HG03045 (cell line): ENCODE measurements around the gene POGZ.

Experiments used
- ATAC-seq: cut with Tn5 transposase; IDR thresholded peaks from one replicate; pipeline ENCODE4 v1.9.1; 2021; ENCODE audit warnings: mild to moderate bottlenecking, moderate library complexity; ENCODE audit not compliant: unreplicated experiment

Gene POGZ

DNA sequence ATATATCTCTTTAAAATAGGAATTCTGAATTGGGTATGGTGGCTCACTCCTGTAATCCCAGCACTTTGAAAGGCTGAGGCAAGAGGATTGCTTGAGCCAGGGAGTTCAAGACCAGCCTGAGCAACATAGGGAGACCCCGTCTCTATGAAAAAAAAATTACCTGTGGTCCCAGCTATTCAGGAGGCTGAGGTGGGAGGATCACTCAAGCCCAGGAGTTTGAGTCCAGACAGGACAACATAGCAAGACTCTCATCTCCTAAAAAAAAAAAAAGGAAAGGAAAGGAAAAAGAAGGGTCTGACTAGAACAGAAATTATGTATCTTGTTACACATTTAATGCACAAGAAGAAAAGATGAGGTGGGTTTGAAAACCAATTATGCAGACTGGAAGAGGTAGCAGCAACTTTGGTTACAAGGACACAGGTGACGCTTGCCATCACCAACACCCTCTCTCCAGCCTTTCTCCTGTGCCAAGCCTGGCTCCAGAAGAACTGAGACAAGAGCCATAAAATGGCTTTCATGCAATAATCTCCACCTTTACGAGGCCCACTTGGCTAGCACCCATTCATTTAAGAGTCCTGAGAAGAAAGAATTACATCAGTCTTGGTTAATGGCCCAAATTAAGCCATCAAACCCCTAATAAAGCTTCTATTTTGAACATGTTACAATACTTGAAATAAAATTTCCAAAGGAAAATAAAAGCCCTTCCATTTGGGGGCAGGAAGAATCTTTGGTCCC, 82.0 kb downstream of the POGZ start:
- no peak for ATAC-seq

DNA sequence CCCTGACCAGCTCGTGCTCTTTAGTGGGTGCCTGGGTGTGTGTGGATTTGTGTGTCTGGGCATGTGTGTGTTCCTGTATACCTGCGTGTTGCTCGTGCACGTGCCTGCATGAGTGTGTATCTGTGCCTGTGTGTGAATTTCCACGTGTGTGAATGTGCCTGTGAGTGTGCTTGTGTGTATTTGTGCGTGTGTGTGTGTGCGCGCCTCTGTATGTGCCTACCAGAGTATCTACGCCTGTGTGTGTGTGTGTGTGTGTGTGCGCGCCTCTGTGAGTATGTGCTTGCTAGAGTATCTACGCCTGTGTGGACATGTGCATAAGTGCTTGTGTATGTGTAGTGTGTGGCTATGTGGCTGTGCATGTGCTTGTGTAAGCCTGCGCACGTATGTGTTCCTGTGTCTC, 86.1 kb downstream of the POGZ start:
- no peak for ATAC-seq

DNA sequence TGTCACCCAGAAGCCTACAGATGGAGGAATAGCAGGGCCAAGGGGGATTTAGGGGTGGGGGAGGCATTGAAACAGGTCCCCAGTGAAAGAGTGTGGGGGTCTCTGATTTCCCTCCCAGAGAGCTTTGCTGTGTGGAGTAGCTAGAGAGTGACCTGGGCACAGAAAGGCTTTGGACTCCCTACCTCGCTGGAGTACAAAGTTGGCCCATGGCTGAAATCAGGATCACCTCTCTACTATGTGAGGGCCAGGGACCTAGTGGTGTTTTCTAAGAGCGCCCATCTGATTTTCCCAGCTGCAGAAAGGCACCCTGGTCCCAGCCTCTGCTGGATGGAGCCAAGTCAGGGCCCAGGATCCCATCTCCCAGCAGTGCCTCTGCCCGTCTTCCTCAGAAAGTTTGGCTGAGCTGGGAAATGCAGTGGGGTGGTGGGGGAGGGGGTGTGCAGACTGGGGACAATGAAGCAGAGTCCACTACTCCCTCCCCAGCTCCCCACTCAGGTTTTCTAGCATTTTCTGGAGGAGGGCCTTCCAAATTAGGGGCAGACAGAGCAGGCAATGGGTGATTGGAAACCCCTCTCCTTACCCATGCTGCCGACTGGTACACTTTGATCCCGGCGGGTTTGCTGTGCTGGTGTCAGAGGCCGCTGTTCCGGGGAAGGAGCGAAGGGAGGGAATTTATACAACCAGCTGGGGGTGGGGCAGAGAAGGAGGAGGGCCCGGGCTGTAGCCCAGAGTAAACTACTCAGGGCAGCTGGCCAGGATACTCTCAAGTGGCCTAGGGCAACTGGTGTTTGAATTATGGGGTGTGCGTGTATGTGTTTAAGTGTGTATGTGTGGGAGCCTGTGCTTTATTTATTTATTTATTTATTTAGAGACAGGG, 87.0 kb downstream of the POGZ start, which contains the start of gene SELENBP1:
TSS of gene SELENBP1 (minus strand) at position 648 of the 877 bp plus-strand sequence. CDS start at position 584, 64 bp downstream.
- ATAC-seq: no peak

DNA sequence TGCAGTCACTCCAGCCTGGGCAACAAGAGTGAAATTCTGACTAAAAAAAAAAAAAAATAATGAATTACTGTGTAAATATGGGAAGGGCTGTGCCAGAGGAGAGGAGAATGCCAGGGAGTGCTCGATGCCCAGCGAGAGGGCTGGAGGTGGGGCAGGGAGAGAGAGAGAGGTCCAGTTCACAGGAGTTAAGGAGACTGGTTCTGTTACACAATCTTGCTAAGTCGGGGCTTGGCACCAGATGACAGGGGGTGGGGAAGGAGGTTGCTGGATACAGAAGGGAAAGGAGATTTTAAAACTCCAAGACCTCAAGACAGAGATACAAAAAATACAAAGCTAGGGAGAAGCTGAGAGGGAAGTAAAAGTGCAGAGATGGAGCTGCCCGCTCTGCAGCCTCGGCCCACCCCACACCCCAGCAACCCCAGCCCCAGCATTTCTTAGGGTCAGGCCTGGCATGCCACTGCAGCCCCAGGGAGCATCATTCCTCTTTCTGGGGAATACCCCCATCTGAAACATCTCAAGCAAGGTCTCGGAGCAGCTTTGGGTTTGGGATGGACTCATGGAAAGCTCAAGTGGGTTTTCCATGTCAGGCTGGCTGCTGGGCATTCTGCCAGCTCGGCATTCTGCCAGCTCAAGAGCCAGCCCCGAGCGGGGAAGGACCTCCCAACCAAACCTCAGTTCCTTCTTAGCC, 87.8 kb downstream of the POGZ start:
- no peak for ATAC-seq

DNA sequence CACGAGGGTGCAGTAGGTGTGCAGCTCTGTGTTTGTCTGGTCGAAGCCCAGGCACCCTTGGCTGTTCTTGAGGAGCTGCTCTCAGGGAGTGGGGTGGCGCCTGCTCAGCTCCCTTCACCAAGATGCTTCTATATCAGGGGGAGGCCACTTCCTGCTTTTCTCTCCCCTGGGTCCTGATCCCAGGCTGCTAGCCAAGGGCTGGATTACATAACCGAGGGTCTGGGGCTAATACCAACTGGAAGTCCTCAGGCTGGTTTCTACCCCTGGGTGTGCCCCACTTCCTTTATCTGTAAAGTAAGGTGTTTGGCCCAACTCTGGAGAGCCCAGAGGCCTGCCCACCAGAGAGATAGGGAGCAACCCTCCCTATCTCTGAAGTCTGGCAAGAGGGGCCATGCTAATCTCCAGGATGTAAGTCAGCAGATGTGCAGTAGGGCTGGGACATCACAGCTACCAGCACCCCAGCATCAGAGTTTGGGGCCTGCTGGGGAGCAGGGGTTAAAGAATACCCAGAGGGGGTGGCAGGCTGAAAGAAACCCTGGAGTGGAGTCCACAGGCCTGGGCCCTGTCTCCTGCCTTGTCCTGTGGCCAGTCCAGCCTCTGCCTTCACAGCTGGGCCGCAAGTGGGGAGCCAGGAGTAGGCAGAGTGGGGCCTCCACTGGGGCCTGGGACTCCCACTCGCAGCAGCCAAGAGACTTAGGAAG, 88.9 kb downstream of the POGZ start:
- ATAC-seq: no peak

DNA sequence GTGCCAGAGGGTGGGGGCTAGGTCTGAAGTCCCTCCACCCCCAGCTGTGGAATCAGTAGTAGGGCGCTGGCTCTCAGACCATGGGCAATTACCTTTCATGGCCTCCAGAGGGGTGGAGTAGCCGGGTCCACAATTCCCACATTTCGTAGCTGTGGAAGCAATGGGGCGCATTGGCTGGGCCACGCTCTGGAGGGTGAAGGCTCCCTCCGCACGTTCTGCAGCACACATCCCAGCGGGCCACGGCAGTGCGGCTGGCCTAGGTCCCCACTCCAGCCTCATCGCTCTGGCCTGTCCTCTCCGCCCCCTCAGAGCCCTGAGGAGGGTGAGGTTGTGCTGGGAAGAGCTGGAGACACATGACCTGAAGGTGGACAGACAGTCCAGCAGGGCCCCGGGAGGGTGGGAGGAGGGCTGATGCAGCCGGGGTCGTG, 89.7 kb downstream of the POGZ start:
- no peak for ATAC-seq

DNA sequence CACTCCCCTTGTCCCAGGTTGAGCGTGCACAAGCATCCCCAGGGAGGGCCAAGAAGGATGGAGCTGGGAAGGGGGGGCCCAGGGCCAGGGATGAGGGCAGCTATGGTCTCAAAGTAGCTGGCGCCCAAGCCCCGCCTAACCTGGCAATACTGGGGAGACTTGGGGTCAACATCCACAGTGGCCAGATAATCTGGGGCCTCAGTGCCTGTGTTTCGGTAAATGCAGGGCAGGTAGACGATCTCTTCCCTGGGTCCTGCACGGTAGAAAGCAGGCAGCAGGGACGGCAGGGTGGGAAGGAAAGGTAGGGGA, 90.0 kb downstream of the POGZ start:
- no peak for ATAC-seq

DNA sequence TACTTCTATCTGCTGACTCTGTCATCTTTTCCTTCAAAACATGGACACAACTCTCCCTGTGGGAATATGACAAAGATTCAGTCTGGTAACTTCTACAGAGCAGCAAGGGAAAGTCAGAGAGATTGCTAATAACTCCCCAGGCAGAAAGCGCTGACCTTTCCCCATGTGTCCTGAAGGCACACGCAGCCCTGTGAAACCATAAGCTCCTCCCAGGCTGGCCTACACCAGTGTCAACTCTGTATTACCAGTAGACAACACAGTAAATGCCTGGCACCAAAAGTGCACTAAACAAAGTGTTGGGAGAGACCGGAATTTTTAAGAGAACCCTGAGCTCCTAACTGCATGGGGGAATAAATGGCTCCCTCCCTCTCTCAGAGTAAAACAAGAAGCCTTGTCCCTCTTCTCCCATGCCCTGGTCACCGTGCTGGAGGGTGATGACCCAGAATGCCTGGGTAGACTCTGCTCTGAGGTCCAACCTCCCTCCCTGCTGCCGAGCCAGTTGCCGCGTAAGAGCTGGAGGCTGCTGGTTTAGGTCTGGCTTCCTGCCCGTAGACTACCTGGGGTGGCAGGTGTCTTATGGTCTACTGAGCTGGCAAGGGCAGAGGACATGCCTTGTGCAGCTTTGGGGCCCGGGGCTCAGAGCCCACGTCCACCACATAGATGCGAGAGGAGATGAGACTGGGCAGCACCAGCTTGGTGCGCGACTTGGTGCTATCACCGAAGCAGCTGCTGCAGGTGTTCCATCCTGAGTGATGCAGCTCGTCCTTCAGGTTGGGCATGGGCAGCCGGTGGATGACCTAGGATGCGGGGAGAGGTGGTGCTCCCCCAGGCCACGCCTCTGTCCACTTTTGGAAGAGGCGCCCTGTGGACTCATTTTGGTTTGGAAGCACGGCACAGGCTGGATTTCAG, 90.6 kb downstream of the POGZ start:
- no peak for ATAC-seq

DNA sequence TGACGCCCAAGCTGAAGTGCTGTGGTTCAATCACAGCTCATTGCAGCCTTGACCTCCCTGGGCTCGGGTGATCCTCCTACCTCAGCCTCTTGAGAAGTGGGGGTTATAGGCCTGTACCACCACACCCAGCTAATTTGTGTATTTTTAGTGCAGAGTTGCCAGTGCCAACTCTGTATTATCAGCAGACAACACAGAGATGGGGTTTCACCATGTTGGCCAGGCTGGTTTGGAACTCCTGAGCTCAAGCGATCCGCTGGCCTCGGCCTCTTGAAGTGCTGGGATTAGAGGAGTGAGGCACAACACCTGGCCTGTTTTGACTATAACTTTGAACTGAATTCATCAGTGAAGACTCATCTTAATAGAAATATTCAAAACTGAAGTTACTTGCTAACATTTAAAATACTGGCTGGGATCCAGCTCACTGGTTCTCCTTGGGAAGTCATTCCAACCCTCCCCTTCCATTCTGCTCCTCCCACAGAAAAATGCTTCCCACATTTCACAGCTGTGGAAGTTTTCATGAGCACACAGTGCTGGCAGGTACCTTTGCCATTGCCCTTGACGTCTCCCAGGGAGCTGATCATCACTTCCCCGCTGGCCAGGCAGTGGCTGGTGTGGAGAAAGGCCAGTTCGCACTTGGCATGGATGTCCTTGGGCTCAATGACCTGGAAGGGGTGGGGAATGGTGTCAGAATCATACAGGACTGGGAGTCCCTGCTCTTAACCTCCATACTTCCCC, 91.5 kb downstream of the POGZ start:
- ATAC-seq: no peak

DNA sequence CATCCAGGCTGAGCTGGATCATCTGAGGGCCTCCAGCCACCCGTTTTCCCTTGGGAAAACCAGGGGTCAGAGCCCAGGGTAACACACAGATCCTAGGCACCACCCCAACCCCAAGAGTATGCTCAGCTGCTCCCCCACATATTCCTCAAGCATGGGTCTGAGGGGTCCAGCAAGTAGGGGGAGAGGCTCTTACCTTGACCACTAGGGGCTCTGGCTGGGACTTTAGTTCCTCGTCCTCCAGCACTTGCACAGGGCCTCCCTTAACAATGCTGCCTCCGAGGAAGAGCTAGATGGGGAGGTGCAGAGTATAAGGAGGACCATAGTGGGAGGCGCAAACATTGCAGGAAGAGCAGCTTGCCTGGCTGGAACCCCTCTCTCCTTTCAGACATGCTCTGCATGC, 94.3 kb downstream of the POGZ start:
- no peak for ATAC-seq

DNA sequence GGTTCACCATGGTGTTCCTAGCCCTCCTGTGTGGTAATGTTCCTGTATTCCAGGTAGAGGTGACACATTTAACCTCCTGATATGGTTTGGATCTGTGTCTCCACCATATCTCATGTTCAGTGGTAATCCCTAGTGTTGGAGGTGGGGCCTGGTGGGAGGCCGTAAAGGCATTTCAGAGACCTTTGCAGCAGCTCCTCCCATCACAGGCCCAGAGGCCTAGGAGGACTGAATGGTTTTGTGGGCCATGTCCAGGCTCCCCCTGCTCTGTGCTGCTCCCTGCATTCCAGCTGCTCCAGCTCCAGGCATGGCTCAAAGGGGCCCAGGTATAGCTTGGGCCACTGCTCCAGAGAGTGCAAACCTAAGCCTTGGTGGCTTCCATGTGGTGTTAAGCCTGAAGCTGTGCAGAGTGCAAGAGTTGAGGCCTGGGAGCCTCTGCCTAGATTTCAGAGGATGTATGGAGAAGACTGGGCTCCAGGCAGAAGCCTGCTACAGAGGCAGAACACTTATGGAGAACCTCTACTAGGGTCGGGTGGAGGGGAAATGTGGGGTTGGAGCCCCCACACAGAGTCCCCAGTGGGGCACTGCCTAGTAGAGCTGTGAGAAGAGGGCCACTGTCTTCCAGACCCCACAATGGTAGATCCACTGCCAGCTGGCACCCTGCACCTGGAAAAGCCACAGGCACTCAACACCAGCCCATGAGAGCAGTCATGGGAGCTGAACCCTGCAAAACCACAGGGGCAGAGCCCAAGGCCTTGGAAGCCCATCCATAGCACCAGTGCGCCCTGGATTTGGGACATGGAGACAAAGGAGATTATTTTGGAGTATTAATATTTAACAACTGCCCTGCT, 96.8 kb downstream of the POGZ start:
- ATAC-seq: no peak

DNA sequence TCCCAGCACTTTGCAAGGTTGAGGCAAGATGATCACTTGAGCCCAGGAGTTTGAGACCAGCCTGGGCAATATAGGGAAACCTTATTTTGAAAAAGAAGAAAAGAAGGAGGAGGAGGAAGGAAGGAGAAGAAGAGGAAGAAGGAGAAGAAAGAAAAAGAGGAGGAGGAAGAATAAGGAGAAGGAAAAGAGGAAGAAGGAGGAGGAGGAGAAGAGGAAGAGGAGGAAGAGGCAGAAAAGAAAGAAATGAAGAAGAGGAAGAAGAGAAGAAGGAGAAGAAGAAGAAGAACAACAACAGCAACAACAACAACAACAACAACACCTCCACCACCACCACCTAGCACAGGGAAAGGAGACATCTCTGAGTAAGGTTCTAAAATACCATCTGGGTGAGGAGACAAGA, 97.4 kb downstream of the POGZ start:
- ATAC-seq: no peak

DNA sequence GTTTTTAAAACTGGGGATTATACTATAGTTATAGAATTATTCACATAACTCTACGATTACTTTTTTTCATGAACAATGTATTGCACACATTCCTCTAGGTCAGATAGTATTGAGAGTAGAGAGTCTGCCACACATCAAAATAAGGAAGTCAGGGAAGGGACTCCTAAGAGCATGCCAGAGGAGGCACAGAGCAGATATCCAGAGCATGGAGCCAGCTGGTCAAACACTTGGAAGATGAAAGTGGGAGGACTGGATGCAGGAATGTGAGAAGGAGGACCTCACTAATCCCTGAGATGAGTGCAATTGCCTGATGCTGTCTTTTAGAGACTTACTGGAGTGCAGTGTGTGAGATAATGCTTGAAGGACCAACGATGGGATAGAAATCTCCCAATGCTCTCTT, 102.6 kb downstream of the POGZ start:
- no peak for ATAC-seq
